Activated T-cell treated with anti-CD3 and anti-CD28 coated beads, Interleukin-2, amount 50 U/mL, for 72 hours (primary cell): Measurements from ENCODE around the gene MED10. TPM values are rescaled to one million over a fixed set of nuclear protein-coding genes. Genes with fewer than 3 reads are reported as not detected.

ENCODE experiments used
- ATAC-seq, 2 donors: fragments of 150-1000 bp; cut with Tn5 transposase; replicated peaks in 1 of 2; 2 replicates each; pipeline ENCODE4 v1.10.0; 2021; ENCODE audit warnings: moderate library complexity in 2 of 2, mild to moderate bottlenecking in 1 of 2
- DNase-seq, 2 donors: peaks; one replicate each; pipeline ENCODE4 v3.0.0; 2021 to 2022; ENCODE audit warnings: mixed read lengths in 1 of 2
- H3K27ac Mint-ChIP-seq: one replicate; pipeline ENCODE4 v1.8.0; 2022; ENCODE audit warnings: mild to moderate bottlenecking, moderate library complexity, mixed read lengths
- H3K27me3 Mint-ChIP-seq: one replicate; pipeline ENCODE4 v1.8.0; 2022; ENCODE audit warnings: low read depth, mixed read lengths
- H3K36me3 Mint-ChIP-seq, 2 donors: one replicate each; pipeline ENCODE4 v1.8.0; 2022; ENCODE audit warnings: mixed read lengths in 2 of 2, mild to moderate bottlenecking in 1 of 2; ENCODE audit not compliant: insufficient read depth in 2 of 2
- H3K4me1 Mint-ChIP-seq: one replicate; pipeline ENCODE4 v1.8.0; 2022; ENCODE audit warnings: low read depth, mixed read lengths
- H3K4me3 Mint-ChIP-seq, 2 donors: one replicate each; pipeline ENCODE4 v1.8.0; 2022; ENCODE audit warnings: mild to moderate bottlenecking in 2 of 2, mixed read lengths in 2 of 2, moderate library complexity in 2 of 2
- H3K9me3 Mint-ChIP-seq, 2 donors: one replicate each; pipeline ENCODE4 v1.8.0; 2022; ENCODE audit warnings: mixed read lengths in 2 of 2
- total RNA-seq, 2 donors: library from RNA; stranded (reverse); gene quantifications; one replicate each; pipeline ENCODE4 v1.2.3, GENCODE V29; 2022

The MED10 gene
- total RNA-seq, 2 donors from 2014 or later, result 77.0 to 82.6 TPM

- Mint-ChIP-seq H3K4me1 (peaks cover 5% of the 10 kb centered on the region), H3K36me3 (peaks cover 0 to 4% of the 10 kb centered on the region in 2 donors), H3K27me3 (peaks cover 28% of the 10 kb centered on the region), H3K9me3 (peaks cover under 1 to 5% of the 10 kb centered on the region in 2 donors), H3K4me3 (no peak overlapping the region), H3K27ac (no peak overlapping the region)
- DNase-seq (no peak), ATAC-seq (no peak)
Measured at GRCh38 chr5:6395621-6396020, 17.3 kb upstream of the MED10 start.

- Mint-ChIP-seq H3K27me3 (peaks cover 30% of the 10 kb centered on the region), H3K9me3 (peaks cover 4 to 5% of the 10 kb centered on the region in 2 donors), H3K36me3 (peaks cover 0 to 4% of the 10 kb centered on the region in 2 donors), H3K4me3 (no peak overlapping the region), H3K4me1 (peaks cover 5% of the 10 kb centered on the region), H3K27ac (no peak overlapping the region)
- DNase-seq (no peak), ATAC-seq (no peak)
Measured at GRCh38 chr5:6395102-6395445, 16.7 kb upstream of the MED10 start.

- Mint-ChIP-seq H3K36me3 (peaks cover 0 to 4% of the 10 kb centered on the region in 2 donors), H3K9me3 (peaks cover 4 to 5% of the 10 kb centered on the region in 2 donors), H3K4me3 (no peak overlapping the region), H3K27me3 (peaks cover 30% of the 10 kb centered on the region), H3K4me1 (peaks cover 5% of the 10 kb centered on the region), H3K27ac (no peak overlapping the region)
- no peak for DNase-seq
- ATAC-seq, result no peak
Measured at GRCh38 chr5:6394429-6395101, 16.2 kb upstream of the MED10 start.

- DNase-seq (no peak), ATAC-seq (no peak)
- peaks cover 30% of the 10 kb centered on the region for H3K27me3 Mint-ChIP-seq
- no peak overlapping the region for H3K4me3 Mint-ChIP-seq
- H3K36me3 Mint-ChIP-seq, result peaks cover 0 to 4% of the 10 kb centered on the region in 2 donors
- no peak overlapping the region for H3K27ac Mint-ChIP-seq
- peaks cover 4 to 5% of the 10 kb centered on the region in 2 donors for H3K9me3 Mint-ChIP-seq
- H3K4me1 Mint-ChIP-seq, result peaks cover 5% of the 10 kb centered on the region
Measured at GRCh38 chr5:6393596-6394194, 15.3 kb upstream of the MED10 start.

- peaks cover 30% of the 10 kb centered on the region for H3K27me3 Mint-ChIP-seq
- no peak for DNase-seq
- ATAC-seq, result no peak
- no peak overlapping the region for H3K4me3 Mint-ChIP-seq
- H3K4me1 Mint-ChIP-seq, result peaks cover 5% of the 10 kb centered on the region
- no peak overlapping the region for H3K27ac Mint-ChIP-seq
- peaks cover 0 to 2% of the 10 kb centered on the region in 2 donors for H3K36me3 Mint-ChIP-seq
- H3K9me3 Mint-ChIP-seq, result peaks cover 4 to 5% of the 10 kb centered on the region in 2 donors
Measured at GRCh38 chr5:6392561-6392960, 14.2 kb upstream of the MED10 start.

GRCh38 chr5:6391151-6391550 is 12.8 kb upstream of the MED10 start:
- Mint-ChIP-seq H3K4me3 (no peak overlapping the region), H3K36me3 (peaks cover 0 to 2% of the 10 kb centered on the region in 2 donors), H3K9me3 (peaks cover 4 to 5% of the 10 kb centered on the region in 2 donors), H3K27me3 (peaks cover 33% of the 10 kb centered on the region), H3K4me1 (peaks cover 5% of the 10 kb centered on the region), H3K27ac (no peak overlapping the region)
- no peak for ATAC-seq
- no peak for DNase-seq

GRCh38 chr5:6389946-6390530 is 11.7 kb upstream of the MED10 start:
- Mint-ChIP-seq H3K4me3 (no peak overlapping the region), H3K36me3 (peaks cover 0 to 2% of the 10 kb centered on the region in 2 donors), H3K27ac (no peak overlapping the region), H3K9me3 (peaks cover 4 to 5% of the 10 kb centered on the region in 2 donors), H3K4me1 (peaks cover 5% of the 10 kb centered on the region), H3K27me3 (peaks cover 36% of the 10 kb centered on the region)
- no peak for ATAC-seq
- DNase-seq, result no peak

- Mint-ChIP-seq H3K9me3 (peaks cover 4 to 5% of the 10 kb centered on the region in 2 donors), H3K4me3 (no peak overlapping the region), H3K36me3 (peaks cover 0 to 2% of the 10 kb centered on the region in 2 donors), H3K4me1 (peaks cover 5% of the 10 kb centered on the region), H3K27me3 (peaks cover 36% of the 10 kb centered on the region), H3K27ac (no peak overlapping the region)
- no peak for ATAC-seq
- no peak for DNase-seq
Measured at GRCh38 chr5:6389397-6389796, 11.1 kb upstream of the MED10 start.

- Mint-ChIP-seq H3K27me3 (peaks cover 38% of the 10 kb centered on the region), H3K9me3 (peaks cover 4 to 5% of the 10 kb centered on the region in 2 donors)
Measured at GRCh38 chr5:6387970-6388369, 9.6 kb upstream of the MED10 start.

GRCh38 chr5:6386271-6386670 is 7.9 kb upstream of the MED10 start:
- Mint-ChIP-seq H3K36me3 (peaks cover 0 to 2% of the 10 kb centered on the region in 2 donors), H3K4me1 (no peaks in the 10 kb centered on the region), H3K27ac (no peak overlapping the region), H3K27me3 (peaks cover 32% of the 10 kb centered on the region), H3K9me3 (peaks cover 4 to 5% of the 10 kb centered on the region in 2 donors), H3K4me3 (no peak overlapping the region)
- DNase-seq, result no peak
- ATAC-seq, result no peak

More at GRCh38 chr5:6387970-6388369, 9.6 kb upstream of the MED10 start:
- no peak overlapping the region for H3K27ac Mint-ChIP-seq
- H3K4me3 Mint-ChIP-seq, result no peak overlapping the region
- ATAC-seq (no peak), DNase-seq (no peak)
- peaks cover 0 to 2% of the 10 kb centered on the region in 2 donors for H3K36me3 Mint-ChIP-seq
- no peaks in the 10 kb centered on the region for H3K4me1 Mint-ChIP-seq

GRCh38 chr5:6384856-6385255 is 6.5 kb upstream of the MED10 start:
- DNase-seq, result no peak
- Mint-ChIP-seq H3K9me3 (no peaks in the 10 kb centered on the region), H3K4me1 (no peaks in the 10 kb centered on the region), H3K27ac (no peak overlapping the region), H3K27me3 (peaks cover 19% of the 10 kb centered on the region), H3K36me3 (peaks cover 0 to under 1% of the 10 kb centered on the region in 2 donors), H3K4me3 (no peak overlapping the region)
- no peak for ATAC-seq

GRCh38 chr5:6383376-6383775 is 5.0 kb upstream of the MED10 start:
- no peak for DNase-seq
- H3K9me3 Mint-ChIP-seq, result no peaks in the 10 kb centered on the region
- peaks cover 10% of the 10 kb centered on the region for H3K4me1 Mint-ChIP-seq
- no peak for ATAC-seq
- peaks cover 13% of the 10 kb centered on the region for H3K27me3 Mint-ChIP-seq
- H3K4me3 Mint-ChIP-seq, result no peak overlapping the region
- H3K36me3 Mint-ChIP-seq, result peaks cover 3% of the 10 kb centered on the region in 2 donors
- H3K27ac Mint-ChIP-seq, result no peak overlapping the region

- H3K27me3 Mint-ChIP-seq, result peaks cover 8% of the 10 kb centered on the region
- ATAC-seq, result no peak
- H3K9me3 Mint-ChIP-seq, result no peaks in the 10 kb centered on the region
- H3K4me3 Mint-ChIP-seq, result peak overlapping the region; percentile 96 to 97
- H3K36me3 Mint-ChIP-seq, result peaks cover 15 to 17% of the 10 kb centered on the region in 2 donors
- H3K4me1 Mint-ChIP-seq, result peaks cover 41% of the 10 kb centered on the region
- DNase-seq, result no peak
- peak overlapping the region; percentile 96 for H3K27ac Mint-ChIP-seq
Measured at GRCh38 chr5:6379246-6379645, 899 bp upstream of the MED10 start.
